Measurements from ENCODE around the gene AIMP2.
"Not testable (repeated sequence)": the region's sequence is repeated elsewhere in the genome, so short reads cannot be mapped to it uniquely, and the experiment has no call there.

Gene AIMP2

GRCh38 chr7:6026011-6026819 lies 17.1 kb downstream of the AIMP2 start:
- DNase-seq (ENCODE audit: low read depth), result peak; percentile 45

- DNase-seq (ENCODE audit: low read depth), result no peak
These were observed 17.8 kb downstream of the AIMP2 start for GRCh38 chr7:6026820-6027311.

GRCh38 chr7:6027806-6028365 lies 18.8 kb downstream of the AIMP2 start:
- no peak for DNase-seq (ENCODE audit: low read depth)

GRCh38 chr7:6028563-6028962 lies 19.5 kb downstream of the AIMP2 start:
- no peak for DNase-seq (ENCODE audit: low read depth)

- no peak for DNase-seq (ENCODE audit: low read depth)
These were observed 21.9 kb downstream of the AIMP2 start, which contains the start of gene ANKRD61 for GRCh38 chr7:6030988-6031387. Gene ANKRD61 (plus strand): TSS chr7:6031376. CDS start chr7:6031376, 0 bp downstream.

- no peak for DNase-seq (ENCODE audit: low read depth)
These were observed 22.5 kb downstream of the AIMP2 start for GRCh38 chr7:6031567-6031966.

GRCh38 chr7:6032167-6032566 lies 23.1 kb downstream of the AIMP2 start:
- DNase-seq (ENCODE audit: low read depth), result no peak

- no peak for DNase-seq (ENCODE audit: low read depth)
These were observed 23.6 kb downstream of the AIMP2 start for GRCh38 chr7:6032641-6033040.

GRCh38 chr7:6035165-6035564 lies 26.1 kb downstream of the AIMP2 start:
- no peak for DNase-seq (ENCODE audit: low read depth)

GRCh38 chr7:6035686-6036085 lies 26.6 kb downstream of the AIMP2 start:
- DNase-seq (ENCODE audit: low read depth), result no peak

- DNase-seq (ENCODE audit: low read depth), result no peak
These were observed 40.7 kb downstream of the AIMP2 start for GRCh38 chr7:6049780-6050179.

- DNase-seq (ENCODE audit: low read depth), result not testable (repeated sequence)
These were observed 42.1 kb downstream of the AIMP2 start for GRCh38 chr7:6051185-6051584.

- no peak for DNase-seq (ENCODE audit: low read depth)
These were observed 47.5 kb downstream of the AIMP2 start for GRCh38 chr7:6056616-6057015.

- no peak for DNase-seq (ENCODE audit: low read depth)
These were observed 48.5 kb downstream of the AIMP2 start for GRCh38 chr7:6057316-6058129.

- DNase-seq (ENCODE audit: low read depth), result not testable (repeated sequence)
These were observed 50.9 kb downstream of the AIMP2 start for GRCh38 chr7:6059941-6060340.

GRCh38 chr7:6071406-6071805 lies 62.3 kb downstream of the AIMP2 start:
- DNase-seq (ENCODE audit: low read depth), result no peak
